Liver (tissue), 9 donors: ENCODE results near the gene MCTP1. TPM values are rescaled to one million over a fixed set of nuclear protein-coding genes. Genes with fewer than 3 reads are reported as not detected.

ENCODE experiments used
- DNase-seq: peaks from one replicate; pipeline ENCODE4 v3.0.0-alpha.2; 2017; ENCODE audit warnings: low spot score
- H3K27ac ChIP-seq, 2 donors: one replicate each; pipeline ENCODE4 v1.7.0; 2013; ENCODE audit warnings: inconsistent platforms in 2 of 2, low read length in 2 of 2, control low read depth in 1 of 2, low read depth in 1 of 2, mild to moderate bottlenecking in 1 of 2
- H3K27me3 ChIP-seq, 4 donors: one replicate each; pipeline versions ENCODE4 v1.6.1 to v1.7.0; 2013; ENCODE audit warnings: low read length in 3 of 4, inconsistent platforms in 1 of 4, mild to moderate bottlenecking in 1 of 4, moderate library complexity in 1 of 4; ENCODE audit not compliant: control insufficient read depth in 4 of 4, insufficient read depth in 4 of 4
- H3K36me3 ChIP-seq, 4 donors: one replicate each; pipeline versions ENCODE4 v1.6.1 to v1.7.0; 2013; ENCODE audit warnings: low read length in 3 of 4, mild to moderate bottlenecking in 3 of 4, low read depth in 1 of 4, moderate library complexity in 1 of 4; ENCODE audit not compliant: control insufficient read depth in 4 of 4, insufficient read depth in 3 of 4
- H3K4me1 ChIP-seq, 4 donors: one replicate each; pipeline versions ENCODE4 v1.6.1 to v1.7.0; 2013; ENCODE audit warnings: low read length in 3 of 4, mild to moderate bottlenecking in 3 of 4, moderate library complexity in 1 of 4; ENCODE audit not compliant: control insufficient read depth in 4 of 4, insufficient read depth in 4 of 4
- H3K4me3 ChIP-seq, 3 donors: one replicate each; pipeline versions ENCODE4 v1.6.1 to v1.7.0; 2013; ENCODE audit warnings: low read length in 3 of 3, control low read depth in 1 of 3, low read depth in 1 of 3, mild to moderate bottlenecking in 1 of 3
- H3K9ac ChIP-seq, 2 donors: one replicate each; pipeline ENCODE4 v1.7.0; 2013; ENCODE audit warnings: low read length in 2 of 2, mild to moderate bottlenecking in 2 of 2, moderate library complexity in 2 of 2, control low read depth in 1 of 2, low read depth in 1 of 2
- H3K9me3 ChIP-seq, 4 donors: one replicate each; pipeline versions ENCODE4 v1.6.1 to v1.7.0; 2013; ENCODE audit warnings: low read length in 3 of 4; ENCODE audit not compliant: control insufficient read depth in 4 of 4
- CTCF ChIP-seq: fragments of 150-350 bp; IDR thresholded peaks from 2 replicates; pipeline ENCODE4 v1.5.1; 2017; ENCODE audit warnings: improper control_type of control experiment, low read depth, low read length; ENCODE audit not compliant: missing input control
- EGR1 ChIP-seq, 2 donors: IDR thresholded peaks; 2 replicates each; pipeline ENCODE4 v1.6.1; 2016 to 2018; ENCODE audit warnings: antibody characterized with exemption in 2 of 2, low read depth in 2 of 2
- FOXA1 ChIP-seq: IDR thresholded peaks from 2 replicates; pipeline ENCODE4 v1.6.1; 2016; ENCODE audit warnings: antibody characterized with exemption
- FOXA2 ChIP-seq: IDR thresholded peaks from 2 replicates; pipeline ENCODE4 v1.6.1; 2016; ENCODE audit warnings: antibody characterized with exemption
- GABPA ChIP-seq, 2 donors: IDR thresholded peaks in 1 of 2; conservative IDR thresholded peaks in 1 of 2; 2 replicates each; pipeline ENCODE4 v1.6.1; 2016; ENCODE audit warnings: antibody characterized with exemption in 2 of 2, mild to moderate bottlenecking in 1 of 2, moderate library complexity in 1 of 2
- HNF4A ChIP-seq, 2 donors: conservative IDR thresholded peaks; 2 replicates each; pipeline ENCODE4 v1.6.1; 2016; ENCODE audit warnings: antibody characterized with exemption in 2 of 2, mild to moderate bottlenecking in 2 of 2
- HNF4G ChIP-seq: IDR thresholded peaks from 2 replicates; pipeline ENCODE4 v1.6.1; 2016; ENCODE audit warnings: antibody characterized with exemption
- JUND ChIP-seq, 2 donors: IDR thresholded peaks; 2 replicates each; pipeline ENCODE4 v1.6.1; 2016; ENCODE audit warnings: antibody characterized with exemption in 2 of 2
- NR2F2 ChIP-seq: IDR thresholded peaks from 2 replicates; pipeline ENCODE4 v1.6.1; 2016; ENCODE audit warnings: antibody characterized with exemption
- RAD21 ChIP-seq, 2 donors: IDR thresholded peaks; 2 replicates each; pipeline ENCODE4 v1.6.1; 2016; ENCODE audit warnings: antibody characterized with exemption in 2 of 2, mild to moderate bottlenecking in 2 of 2
- REST ChIP-seq: IDR thresholded peaks from 2 replicates; pipeline ENCODE4 v1.6.1; 2016; ENCODE audit warnings: antibody characterized with exemption, mild to moderate bottlenecking
- RXRA ChIP-seq, 2 donors: IDR thresholded peaks; 2 replicates each; pipeline ENCODE4 v1.6.1; 2017 to 2018; ENCODE audit warnings: antibody characterized with exemption in 2 of 2, mild to moderate bottlenecking in 1 of 2
- SP1 ChIP-seq: IDR thresholded peaks from 2 replicates; pipeline ENCODE4 v1.6.1; 2018; ENCODE audit warnings: antibody characterized with exemption, mild to moderate bottlenecking
- TAF1 ChIP-seq: conservative IDR thresholded peaks from 2 replicates; pipeline ENCODE4 v1.6.1; 2016; ENCODE audit warnings: antibody characterized with exemption, mild to moderate bottlenecking
- YY1 ChIP-seq: IDR thresholded peaks from 2 replicates; pipeline ENCODE4 v1.6.1; 2016; ENCODE audit warnings: antibody characterized with exemption, mild to moderate bottlenecking
- WGBS: extraction: QIAGEN DNeasy Blood & Tissue Kit; methylation state at CpG from one replicate; pipeline ENCODE4 v1.1.7; 2013; 5-methylcytosine and 5-hydroxymethylcytosine counted together
- polyA plus RNA-seq, 2 donors: library from polyadenylated mRNA; stranded (reverse) in 1 of 2; unstranded in 1 of 2; fragments of 200-250 nt in 1 of 2; fragments of >200 nt in 1 of 2; fragmentation: Nextera tagmentation in 1 of 2; extraction: Ambion mirVana in 1 of 2; gene quantifications; one replicate each; pipeline versions ENCODE4 v1.2.1 to v1.2.3, GENCODE V29; 2013 to 2015
- total RNA-seq, 2 donors: library from RNA; depleted of rRNA; stranded (reverse); fragments of >200 nt; gene quantifications; one replicate each; pipeline ENCODE4 v1.2.3, GENCODE V29; 2014
- TF ChIP-seq, protein P1 (sequence below): IDR thresholded peaks from 2 replicates; pipeline ENCODE4 v1.6.1; 2016; ENCODE audit warnings: antibody characterized with exemption
- TF ChIP-seq, protein P2 (sequence below): IDR thresholded peaks from 2 replicates; pipeline ENCODE4 v1.6.1; 2016; ENCODE audit warnings: antibody characterized with exemption
- donor health status: healthy.
- donor health status: healthy.
- donor health status: healthy.
- donor health status: healthy.
- donor health status: healthy.

Gene MCTP1
- total and polyA plus RNA-seq, 4 donors, result 0.67 to 7.6 (median 4.3) TPM

GRCh38 chr5:94841598-94842322 lies 443.1 kb downstream of the MCTP1 start:
- no peak overlapping the region for H3K27ac ChIP-seq
- H3K9me3 ChIP-seq, result no peaks in the 10 kb centered on the region
- H3K9ac ChIP-seq, result no peak overlapping the region
- no peaks in the 10 kb centered on the region for H3K4me1 ChIP-seq
- WGBS, result 58% methylated on average over 4 of the region's 4 CpGs
- DNase-seq, result no peak
- no peaks in the 10 kb centered on the region for H3K36me3 ChIP-seq
- no peak for TF ChIP-seq YY1
- no peaks in the 10 kb centered on the region for H3K27me3 ChIP-seq
- no peak overlapping the region for H3K4me3 ChIP-seq

GRCh38 chr5:94833851-94834250 lies 451.0 kb downstream of the MCTP1 start:
- Histone ChIP-seq H3K4me3 (no peak overlapping the region), H3K4me1 (no peaks in the 10 kb centered on the region), H3K9ac (no peak overlapping the region), H3K9me3 (no peaks in the 10 kb centered on the region), H3K27me3 (peaks cover 0 to 4% (median 0%) of the 10 kb centered on the region in 4 donors), H3K36me3 (no peaks in the 10 kb centered on the region), H3K27ac (no peak overlapping the region)
- 82% methylated on average over 2 of the region's 2 CpGs for WGBS
- no peak for TF ChIP-seq RXRA (IDR thresholded peaks at IDR 0.05)
- no peak for TF ChIP-seq HNF4A (conservative IDR thresholded peaks at IDR 0.05)
- TF ChIP-seq EGR1 (IDR thresholded peaks at IDR 0.05; ENCODE audit: low read depth in 2 of 2), result no peak
- TF ChIP-seq REST, result no peak
- TF ChIP-seq HNF4G, result no peak
- no peak for TF ChIP-seq CTCF
- DNase-seq, result no peak

GRCh38 chr5:94832685-94833084 lies 452.2 kb downstream of the MCTP1 start:
- 61% methylated on average over 4 of the region's 4 CpGs for WGBS
- Histone ChIP-seq H3K36me3 (no peaks in the 10 kb centered on the region), H3K4me1 (no peaks in the 10 kb centered on the region), H3K4me3 (no peak overlapping the region), H3K9ac (no peak overlapping the region), H3K27ac (no peak overlapping the region), H3K27me3 (peaks cover 0 to 4% (median 0%) of the 10 kb centered on the region in 4 donors), H3K9me3 (no peaks in the 10 kb centered on the region)
- DNase-seq, result no peak
- TF ChIP-seq FOXA1 (no peak), TAF1 (no peak), RXRA (IDR thresholded peaks at IDR 0.05) (no peak), FOXA2 (no peak), NR2F2 (no peak), RAD21 (IDR thresholded peaks at IDR 0.05) (no peak), SP1 (no peak), REST (no peak), HNF4A (conservative IDR thresholded peaks at IDR 0.05) (no peak), GABPA (IDR thresholded peaks at IDR 0.05 in 1 of 2, conservative IDR thresholded peaks at IDR 0.05 in 1 of 2) (no peak), JUND (IDR thresholded peaks at IDR 0.05) (no peak)
- TF ChIP-seq, protein P1, sequence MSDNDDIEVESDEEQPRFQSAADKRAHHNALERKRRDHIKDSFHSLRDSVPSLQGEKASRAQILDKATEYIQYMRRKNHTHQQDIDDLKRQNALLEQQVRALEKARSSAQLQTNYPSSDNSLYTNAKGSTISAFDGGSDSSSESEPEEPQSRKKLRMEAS, result no peak
- TF ChIP-seq, protein P2, sequence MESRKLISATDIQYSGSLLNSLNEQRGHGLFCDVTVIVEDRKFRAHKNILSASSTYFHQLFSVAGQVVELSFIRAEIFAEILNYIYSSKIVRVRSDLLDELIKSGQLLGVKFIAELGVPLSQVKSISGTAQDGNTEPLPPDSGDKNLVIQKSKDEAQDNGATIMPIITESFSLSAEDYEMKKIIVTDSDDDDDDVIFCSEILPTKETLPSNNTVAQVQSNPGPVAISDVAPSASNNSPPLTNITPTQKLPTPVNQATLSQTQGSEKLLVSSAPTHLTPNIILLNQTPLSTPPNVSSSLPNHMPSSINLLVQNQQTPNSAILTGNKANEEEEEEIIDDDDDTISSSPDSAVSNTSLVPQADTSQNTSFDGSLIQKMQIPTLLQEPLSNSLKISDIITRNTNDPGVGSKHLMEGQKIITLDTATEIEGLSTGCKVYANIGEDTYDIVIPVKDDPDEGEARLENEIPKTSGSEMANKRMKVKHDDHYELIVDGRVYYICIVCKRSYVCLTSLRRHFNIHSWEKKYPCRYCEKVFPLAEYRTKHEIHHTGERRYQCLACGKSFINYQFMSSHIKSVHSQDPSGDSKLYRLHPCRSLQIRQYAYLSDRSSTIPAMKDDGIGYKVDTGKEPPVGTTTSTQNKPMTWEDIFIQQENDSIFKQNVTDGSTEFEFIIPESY, result no peak
